HEK293 (cell line): ENCODE measurements around the gene TMEM236.

ENCODE experiments used
- CTCF ChIP-seq: fragments of 450-650 bp; formaldehyde crosslinking; IDR thresholded peaks from 2 replicates; pipeline ENCODE4 v1.5.1; 2016; ENCODE audit warnings: missing biosample characterization, missing genetic modification characterization
- ZNF112 ChIP-seq: fragments of 450-650 bp; formaldehyde crosslinking; IDR thresholded peaks from 2 replicates; pipeline ENCODE4 v1.5.0; 2017; ENCODE audit warnings: missing biosample characterization, missing genetic modification characterization
- ZNF169 ChIP-seq: fragments of 450-650 bp; formaldehyde crosslinking; IDR thresholded peaks from 2 replicates; pipeline ENCODE4 v1.5.1; 2016; ENCODE audit warnings: missing biosample characterization, missing genetic modification characterization
- ZNF174 ChIP-seq: fragments of 450-650 bp; formaldehyde crosslinking; IDR thresholded peaks from 2 replicates; pipeline ENCODE4 v1.5.0; 2017; ENCODE audit warnings: missing biosample characterization, mild to moderate bottlenecking, missing genetic modification characterization
- ZNF24 ChIP-seq: fragments of 450-650 bp; formaldehyde crosslinking; IDR thresholded peaks from 2 replicates; pipeline ENCODE4 v1.5.1; 2016; ENCODE audit warnings: missing biosample characterization, missing genetic modification characterization
- ZNF248 ChIP-seq: fragments of 450-650 bp; formaldehyde crosslinking; IDR thresholded peaks from 2 replicates; pipeline ENCODE4 v1.5.1; 2017; ENCODE audit warnings: missing biosample characterization, missing genetic modification characterization
- ZNF302 ChIP-seq: fragments of 450-650 bp; formaldehyde crosslinking; IDR thresholded peaks from 2 replicates; pipeline ENCODE4 v1.5.1; 2016; ENCODE audit warnings: missing biosample characterization, missing genetic modification characterization, low read depth
- ZNF354C ChIP-seq: fragments of 450-650 bp; formaldehyde crosslinking; IDR thresholded peaks from 2 replicates; pipeline ENCODE4 v1.5.1; 2016; ENCODE audit warnings: missing biosample characterization, missing genetic modification characterization, low read depth, borderline replicate concordance
- ZNF549 ChIP-seq: fragments of 450-650 bp; IDR thresholded peaks from 2 replicates; pipeline ENCODE4 v1.5.1; 2018; ENCODE audit warnings: missing biosample characterization, missing genetic modification characterization, mild to moderate bottlenecking, inconsistent platforms, moderate library complexity
- ZNF639 ChIP-seq: fragments of 450-650 bp; formaldehyde crosslinking; IDR thresholded peaks from 2 replicates; pipeline ENCODE4 v1.5.1; 2016; ENCODE audit warnings: missing biosample characterization, missing genetic modification characterization
- ZNF76 ChIP-seq: fragments of 450-650 bp; formaldehyde crosslinking; IDR thresholded peaks from 2 replicates; pipeline ENCODE4; 2016; ENCODE audit warnings: low read depth, missing biosample characterization, missing genetic modification characterization, borderline replicate concordance
- ZNF777 ChIP-seq: fragments of 450-650 bp; formaldehyde crosslinking; IDR thresholded peaks from 2 replicates; pipeline ENCODE4 v1.5.1; 2017; ENCODE audit warnings: missing biosample characterization, missing genetic modification characterization, borderline replicate concordance

- TF ChIP-seq ZNF174 (tag by site-specific recombination), result no peak
- TF ChIP-seq ZNF169, result no peak
- TF ChIP-seq ZNF76, result no peak
- TF ChIP-seq ZNF248 (tag by site-specific recombination), result no peak
- TF ChIP-seq ZNF777 (tag by site-specific recombination), result no peak
- no peak for TF ChIP-seq ZNF112 (tag by site-specific recombination)
- TF ChIP-seq ZNF354C (tag by site-specific recombination), result no peak
- no peak for TF ChIP-seq ZNF302
- no peak for TF ChIP-seq CTCF (tag by site-specific recombination)
- TF ChIP-seq ZNF549 (tag by site-specific recombination), result no peak
- no peak for TF ChIP-seq ZNF24 (tag by site-specific recombination)
- no peak for TF ChIP-seq ZNF639 (tag by site-specific recombination)
Observed at GRCh38 chr10:17795083-17795482, 43.1 kb downstream of the TMEM236 start.
